Liver (tissue), 9 donors: ENCODE data around the gene ZSCAN10. TPM values are rescaled to one million over a fixed set of nuclear protein-coding genes. Genes with fewer than 3 reads are reported as not detected.
A peak's percentile ranks its signal among the peaks of the same experiment; 100 is the strongest.

Experiments
- DNase-seq: peaks from one replicate; pipeline ENCODE4 v3.0.0-alpha.2; 2017; ENCODE audit warnings: low spot score
- H3K27ac ChIP-seq, 2 donors: one replicate each; pipeline ENCODE4 v1.7.0; 2013; ENCODE audit warnings: inconsistent platforms in 2 of 2, low read length in 2 of 2, control low read depth in 1 of 2, low read depth in 1 of 2, mild to moderate bottlenecking in 1 of 2
- H3K27me3 ChIP-seq, 4 donors: one replicate each; pipeline versions ENCODE4 v1.6.1 to v1.7.0; 2013; ENCODE audit warnings: low read length in 3 of 4, inconsistent platforms in 1 of 4, mild to moderate bottlenecking in 1 of 4, moderate library complexity in 1 of 4; ENCODE audit not compliant: control insufficient read depth in 4 of 4, insufficient read depth in 4 of 4
- H3K36me3 ChIP-seq, 4 donors: one replicate each; pipeline versions ENCODE4 v1.6.1 to v1.7.0; 2013; ENCODE audit warnings: low read length in 3 of 4, mild to moderate bottlenecking in 3 of 4, low read depth in 1 of 4, moderate library complexity in 1 of 4; ENCODE audit not compliant: control insufficient read depth in 4 of 4, insufficient read depth in 3 of 4
- H3K4me1 ChIP-seq, 4 donors: one replicate each; pipeline versions ENCODE4 v1.6.1 to v1.7.0; 2013; ENCODE audit warnings: low read length in 3 of 4, mild to moderate bottlenecking in 3 of 4, moderate library complexity in 1 of 4; ENCODE audit not compliant: control insufficient read depth in 4 of 4, insufficient read depth in 4 of 4
- H3K4me3 ChIP-seq, 3 donors: one replicate each; pipeline versions ENCODE4 v1.6.1 to v1.7.0; 2013; ENCODE audit warnings: low read length in 3 of 3, control low read depth in 1 of 3, low read depth in 1 of 3, mild to moderate bottlenecking in 1 of 3
- H3K9ac ChIP-seq, 2 donors: one replicate each; pipeline ENCODE4 v1.7.0; 2013; ENCODE audit warnings: low read length in 2 of 2, mild to moderate bottlenecking in 2 of 2, moderate library complexity in 2 of 2, control low read depth in 1 of 2, low read depth in 1 of 2
- H3K9me3 ChIP-seq, 4 donors: one replicate each; pipeline versions ENCODE4 v1.6.1 to v1.7.0; 2013; ENCODE audit warnings: low read length in 3 of 4; ENCODE audit not compliant: control insufficient read depth in 4 of 4
- EGR1 ChIP-seq, 2 donors: IDR thresholded peaks; 2 replicates each; pipeline ENCODE4 v1.6.1; 2016 to 2018; ENCODE audit warnings: antibody characterized with exemption in 2 of 2, low read depth in 2 of 2
- FOXA1 ChIP-seq: IDR thresholded peaks from 2 replicates; pipeline ENCODE4 v1.6.1; 2016; ENCODE audit warnings: antibody characterized with exemption
- FOXA2 ChIP-seq: IDR thresholded peaks from 2 replicates; pipeline ENCODE4 v1.6.1; 2016; ENCODE audit warnings: antibody characterized with exemption
- GABPA ChIP-seq, 2 donors: IDR thresholded peaks in 1 of 2; conservative IDR thresholded peaks in 1 of 2; 2 replicates each; pipeline ENCODE4 v1.6.1; 2016; ENCODE audit warnings: antibody characterized with exemption in 2 of 2, mild to moderate bottlenecking in 1 of 2, moderate library complexity in 1 of 2
- HNF4A ChIP-seq, 2 donors: conservative IDR thresholded peaks; 2 replicates each; pipeline ENCODE4 v1.6.1; 2016; ENCODE audit warnings: antibody characterized with exemption in 2 of 2, mild to moderate bottlenecking in 2 of 2
- HNF4G ChIP-seq: IDR thresholded peaks from 2 replicates; pipeline ENCODE4 v1.6.1; 2016; ENCODE audit warnings: antibody characterized with exemption
- JUND ChIP-seq, 2 donors: IDR thresholded peaks; 2 replicates each; pipeline ENCODE4 v1.6.1; 2016; ENCODE audit warnings: antibody characterized with exemption in 2 of 2
- NR2F2 ChIP-seq: IDR thresholded peaks from 2 replicates; pipeline ENCODE4 v1.6.1; 2016; ENCODE audit warnings: antibody characterized with exemption
- RAD21 ChIP-seq, 2 donors: IDR thresholded peaks; 2 replicates each; pipeline ENCODE4 v1.6.1; 2016; ENCODE audit warnings: antibody characterized with exemption in 2 of 2, mild to moderate bottlenecking in 2 of 2
- SP1 ChIP-seq: IDR thresholded peaks from 2 replicates; pipeline ENCODE4 v1.6.1; 2018; ENCODE audit warnings: antibody characterized with exemption, mild to moderate bottlenecking
- TAF1 ChIP-seq: conservative IDR thresholded peaks from 2 replicates; pipeline ENCODE4 v1.6.1; 2016; ENCODE audit warnings: antibody characterized with exemption, mild to moderate bottlenecking
- WGBS: extraction: QIAGEN DNeasy Blood & Tissue Kit; methylation state at CpG from one replicate; pipeline ENCODE4 v1.1.7; 2013; 5-methylcytosine and 5-hydroxymethylcytosine counted together
- polyA plus RNA-seq, 2 donors: library from polyadenylated mRNA; stranded (reverse) in 1 of 2; unstranded in 1 of 2; fragments of 200-250 nt in 1 of 2; fragments of >200 nt in 1 of 2; fragmentation: Nextera tagmentation in 1 of 2; extraction: Ambion mirVana in 1 of 2; gene quantifications; one replicate each; pipeline versions ENCODE4 v1.2.1 to v1.2.3, GENCODE V29; 2013 to 2015
- total RNA-seq, 2 donors: library from RNA; depleted of rRNA; stranded (reverse); fragments of >200 nt; gene quantifications; one replicate each; pipeline ENCODE4 v1.2.3, GENCODE V29; 2014
- TF ChIP-seq, protein P1 (sequence below): IDR thresholded peaks from 2 replicates; pipeline ENCODE4 v1.6.1; 2016; ENCODE audit warnings: antibody characterized with exemption, mild to moderate bottlenecking
- TF ChIP-seq, protein P2 (sequence below): IDR thresholded peaks from 2 replicates; pipeline ENCODE4 v1.6.1; 2016; ENCODE audit warnings: antibody characterized with exemption
- TF ChIP-seq, protein P3 (sequence below): IDR thresholded peaks from 2 replicates; pipeline ENCODE4 v1.6.1; 2016; ENCODE audit warnings: antibody characterized with exemption
- TF ChIP-seq, protein P4 (sequence below): IDR thresholded peaks from 2 replicates; pipeline ENCODE4 v1.6.1; 2016; ENCODE audit warnings: antibody characterized with exemption
- TF ChIP-seq, protein P5 (sequence below): fragments of 150-350 bp; IDR thresholded peaks from 2 replicates; pipeline ENCODE4 v1.5.1; 2017; ENCODE audit warnings: improper control_type of control experiment, low read depth, low read length; ENCODE audit not compliant: missing input control
- donor health status: healthy.
- donor health status: healthy.
- donor health status: healthy.
- donor health status: healthy.
- donor health status: healthy.

Gene ZSCAN10
- total and polyA plus RNA-seq, 4 donors: not detected

DNA sequence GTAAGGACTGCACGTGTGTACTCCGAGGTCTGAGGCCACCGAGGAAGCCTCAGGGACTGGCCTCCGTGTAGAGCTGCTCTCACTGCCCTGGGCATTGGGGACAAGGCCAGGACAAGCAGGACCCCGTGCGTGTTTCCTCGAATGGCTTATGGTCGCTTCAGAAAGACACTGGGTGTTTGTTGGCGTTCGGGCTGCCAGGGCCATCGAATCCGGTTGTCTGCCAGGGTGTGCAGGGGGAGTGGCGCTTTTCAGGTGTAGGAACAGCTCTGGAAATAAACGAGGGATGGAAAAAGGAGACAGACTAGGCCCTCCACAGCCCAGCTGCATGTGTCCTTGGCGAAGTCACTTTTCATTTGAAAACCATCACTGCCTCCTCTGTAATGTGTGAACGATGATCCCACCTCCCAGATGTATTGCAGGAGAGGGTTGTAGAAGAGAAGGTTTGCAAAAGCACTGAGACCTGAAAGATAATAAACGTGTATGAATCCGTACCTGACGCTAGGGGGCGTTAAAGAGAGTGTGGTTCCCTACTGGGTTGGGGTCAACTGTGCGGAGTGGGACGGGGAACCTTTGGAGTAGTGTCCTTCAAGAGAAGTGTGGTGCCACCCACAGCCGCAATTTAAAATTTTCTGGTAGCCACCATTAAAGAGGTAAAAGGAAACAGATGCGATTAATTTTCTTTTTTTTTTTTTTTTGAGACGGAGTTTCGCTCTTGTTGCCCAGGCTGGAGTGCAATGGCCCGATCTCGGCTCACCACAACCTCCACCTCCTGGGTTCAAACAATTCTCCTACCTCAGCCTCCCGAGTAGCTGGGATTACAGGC is 2.1 kb upstream of the ZSCAN10 start:
- TF ChIP-seq RAD21 (IDR thresholded peaks at IDR 0.05) (peak in 1 of 2 donors; percentile 51), EGR1 (IDR thresholded peaks at IDR 0.05; ENCODE audit: low read depth in 2 of 2) (no peak), FOXA2 (no peak), TAF1 (no peak), SP1 (no peak), HNF4A (conservative IDR thresholded peaks at IDR 0.05) (no peak), FOXA1 (no peak), GABPA (IDR thresholded peaks at IDR 0.05 in 1 of 2, conservative IDR thresholded peaks at IDR 0.05 in 1 of 2) (no peak), JUND (IDR thresholded peaks at IDR 0.05) (no peak), NR2F2 (no peak), HNF4G (no peak)
- TF ChIP-seq, protein P1, sequence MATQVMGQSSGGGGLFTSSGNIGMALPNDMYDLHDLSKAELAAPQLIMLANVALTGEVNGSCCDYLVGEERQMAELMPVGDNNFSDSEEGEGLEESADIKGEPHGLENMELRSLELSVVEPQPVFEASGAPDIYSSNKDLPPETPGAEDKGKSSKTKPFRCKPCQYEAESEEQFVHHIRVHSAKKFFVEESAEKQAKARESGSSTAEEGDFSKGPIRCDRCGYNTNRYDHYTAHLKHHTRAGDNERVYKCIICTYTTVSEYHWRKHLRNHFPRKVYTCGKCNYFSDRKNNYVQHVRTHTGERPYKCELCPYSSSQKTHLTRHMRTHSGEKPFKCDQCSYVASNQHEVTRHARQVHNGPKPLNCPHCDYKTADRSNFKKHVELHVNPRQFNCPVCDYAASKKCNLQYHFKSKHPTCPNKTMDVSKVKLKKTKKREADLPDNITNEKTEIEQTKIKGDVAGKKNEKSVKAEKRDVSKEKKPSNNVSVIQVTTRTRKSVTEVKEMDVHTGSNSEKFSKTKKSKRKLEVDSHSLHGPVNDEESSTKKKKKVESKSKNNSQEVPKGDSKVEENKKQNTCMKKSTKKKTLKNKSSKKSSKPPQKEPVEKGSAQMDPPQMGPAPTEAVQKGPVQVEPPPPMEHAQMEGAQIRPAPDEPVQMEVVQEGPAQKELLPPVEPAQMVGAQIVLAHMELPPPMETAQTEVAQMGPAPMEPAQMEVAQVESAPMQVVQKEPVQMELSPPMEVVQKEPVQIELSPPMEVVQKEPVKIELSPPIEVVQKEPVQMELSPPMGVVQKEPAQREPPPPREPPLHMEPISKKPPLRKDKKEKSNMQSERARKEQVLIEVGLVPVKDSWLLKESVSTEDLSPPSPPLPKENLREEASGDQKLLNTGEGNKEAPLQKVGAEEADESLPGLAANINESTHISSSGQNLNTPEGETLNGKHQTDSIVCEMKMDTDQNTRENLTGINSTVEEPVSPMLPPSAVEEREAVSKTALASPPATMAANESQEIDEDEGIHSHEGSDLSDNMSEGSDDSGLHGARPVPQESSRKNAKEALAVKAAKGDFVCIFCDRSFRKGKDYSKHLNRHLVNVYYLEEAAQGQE: no peak
- TF ChIP-seq, protein P2, sequence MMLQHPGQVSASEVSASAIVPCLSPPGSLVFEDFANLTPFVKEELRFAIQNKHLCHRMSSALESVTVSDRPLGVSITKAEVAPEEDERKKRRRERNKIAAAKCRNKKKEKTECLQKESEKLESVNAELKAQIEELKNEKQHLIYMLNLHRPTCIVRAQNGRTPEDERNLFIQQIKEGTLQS: no peak
- TF ChIP-seq, protein P3, sequence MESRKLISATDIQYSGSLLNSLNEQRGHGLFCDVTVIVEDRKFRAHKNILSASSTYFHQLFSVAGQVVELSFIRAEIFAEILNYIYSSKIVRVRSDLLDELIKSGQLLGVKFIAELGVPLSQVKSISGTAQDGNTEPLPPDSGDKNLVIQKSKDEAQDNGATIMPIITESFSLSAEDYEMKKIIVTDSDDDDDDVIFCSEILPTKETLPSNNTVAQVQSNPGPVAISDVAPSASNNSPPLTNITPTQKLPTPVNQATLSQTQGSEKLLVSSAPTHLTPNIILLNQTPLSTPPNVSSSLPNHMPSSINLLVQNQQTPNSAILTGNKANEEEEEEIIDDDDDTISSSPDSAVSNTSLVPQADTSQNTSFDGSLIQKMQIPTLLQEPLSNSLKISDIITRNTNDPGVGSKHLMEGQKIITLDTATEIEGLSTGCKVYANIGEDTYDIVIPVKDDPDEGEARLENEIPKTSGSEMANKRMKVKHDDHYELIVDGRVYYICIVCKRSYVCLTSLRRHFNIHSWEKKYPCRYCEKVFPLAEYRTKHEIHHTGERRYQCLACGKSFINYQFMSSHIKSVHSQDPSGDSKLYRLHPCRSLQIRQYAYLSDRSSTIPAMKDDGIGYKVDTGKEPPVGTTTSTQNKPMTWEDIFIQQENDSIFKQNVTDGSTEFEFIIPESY: no peak
- TF ChIP-seq, protein P4, sequence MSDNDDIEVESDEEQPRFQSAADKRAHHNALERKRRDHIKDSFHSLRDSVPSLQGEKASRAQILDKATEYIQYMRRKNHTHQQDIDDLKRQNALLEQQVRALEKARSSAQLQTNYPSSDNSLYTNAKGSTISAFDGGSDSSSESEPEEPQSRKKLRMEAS: no peak
- TF ChIP-seq, protein P5, sequence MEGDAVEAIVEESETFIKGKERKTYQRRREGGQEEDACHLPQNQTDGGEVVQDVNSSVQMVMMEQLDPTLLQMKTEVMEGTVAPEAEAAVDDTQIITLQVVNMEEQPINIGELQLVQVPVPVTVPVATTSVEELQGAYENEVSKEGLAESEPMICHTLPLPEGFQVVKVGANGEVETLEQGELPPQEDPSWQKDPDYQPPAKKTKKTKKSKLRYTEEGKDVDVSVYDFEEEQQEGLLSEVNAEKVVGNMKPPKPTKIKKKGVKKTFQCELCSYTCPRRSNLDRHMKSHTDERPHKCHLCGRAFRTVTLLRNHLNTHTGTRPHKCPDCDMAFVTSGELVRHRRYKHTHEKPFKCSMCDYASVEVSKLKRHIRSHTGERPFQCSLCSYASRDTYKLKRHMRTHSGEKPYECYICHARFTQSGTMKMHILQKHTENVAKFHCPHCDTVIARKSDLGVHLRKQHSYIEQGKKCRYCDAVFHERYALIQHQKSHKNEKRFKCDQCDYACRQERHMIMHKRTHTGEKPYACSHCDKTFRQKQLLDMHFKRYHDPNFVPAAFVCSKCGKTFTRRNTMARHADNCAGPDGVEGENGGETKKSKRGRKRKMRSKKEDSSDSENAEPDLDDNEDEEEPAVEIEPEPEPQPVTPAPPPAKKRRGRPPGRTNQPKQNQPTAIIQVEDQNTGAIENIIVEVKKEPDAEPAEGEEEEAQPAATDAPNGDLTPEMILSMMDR: peak; percentile 40
- peaks cover 0 to 20% (median 7%) of the 10 kb centered on the region in 4 donors for H3K4me1 ChIP-seq
- H3K27ac ChIP-seq: no peak overlapping the region
- H3K36me3 ChIP-seq: no peaks in the 10 kb centered on the region
- H3K4me3 ChIP-seq: no peak overlapping the region
- WGBS: 58% methylated on average over 29 of the region's 29 CpGs
- H3K27me3 ChIP-seq: no peaks in the 10 kb centered on the region
- H3K9me3 ChIP-seq: no peaks in the 10 kb centered on the region
- no peak overlapping the region for H3K9ac ChIP-seq
- DNase-seq: no peak
